COLO829 (cell line): ENCODE results near the gene MEF2C.

Experiments
- DNase-seq: peaks from one replicate; pipeline ENCODE4 v3.0.0; 2012; ENCODE audit warnings: low spot score

The MEF2C gene

DNA sequence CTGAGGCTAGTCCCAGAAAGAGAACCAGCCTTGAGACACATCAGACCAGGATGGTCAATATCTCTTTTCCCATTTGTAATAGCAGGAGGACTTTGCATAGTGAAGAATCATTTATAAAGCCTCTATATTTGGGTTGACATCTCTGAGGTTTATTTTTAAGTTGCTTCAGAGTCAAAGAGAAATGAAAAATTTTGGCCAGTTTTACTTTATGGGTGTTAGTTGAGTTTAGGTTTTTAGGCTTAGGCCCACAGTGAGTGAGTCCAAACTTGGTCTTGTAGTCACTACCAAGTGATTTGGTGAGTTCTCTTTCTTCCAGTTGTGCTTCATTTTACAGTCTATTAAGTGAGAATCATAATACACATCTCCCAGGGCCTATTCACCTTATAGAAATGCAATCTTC is 5.3 kb upstream of the MEF2C start:
- no peak for DNase-seq

DNA sequence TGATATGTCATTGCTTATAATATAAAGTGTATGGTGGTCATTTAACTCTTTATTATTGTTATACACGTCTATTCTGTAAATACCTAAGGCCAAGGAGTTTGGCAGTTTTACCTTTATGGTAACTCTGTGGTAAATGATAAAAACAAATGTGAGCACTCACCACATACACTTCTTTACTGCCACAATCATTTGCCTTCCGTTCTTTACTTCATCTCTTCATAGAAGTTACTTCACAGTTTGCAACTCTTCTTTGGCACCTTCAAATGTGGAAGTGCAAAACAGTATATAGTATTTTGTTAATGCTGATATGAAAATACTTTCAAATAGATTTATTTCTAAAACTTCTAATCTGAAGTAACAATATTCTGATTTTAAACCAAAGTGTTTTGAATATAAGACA is 4.4 kb upstream of the MEF2C start:
- DNase-seq = no peak

DNA sequence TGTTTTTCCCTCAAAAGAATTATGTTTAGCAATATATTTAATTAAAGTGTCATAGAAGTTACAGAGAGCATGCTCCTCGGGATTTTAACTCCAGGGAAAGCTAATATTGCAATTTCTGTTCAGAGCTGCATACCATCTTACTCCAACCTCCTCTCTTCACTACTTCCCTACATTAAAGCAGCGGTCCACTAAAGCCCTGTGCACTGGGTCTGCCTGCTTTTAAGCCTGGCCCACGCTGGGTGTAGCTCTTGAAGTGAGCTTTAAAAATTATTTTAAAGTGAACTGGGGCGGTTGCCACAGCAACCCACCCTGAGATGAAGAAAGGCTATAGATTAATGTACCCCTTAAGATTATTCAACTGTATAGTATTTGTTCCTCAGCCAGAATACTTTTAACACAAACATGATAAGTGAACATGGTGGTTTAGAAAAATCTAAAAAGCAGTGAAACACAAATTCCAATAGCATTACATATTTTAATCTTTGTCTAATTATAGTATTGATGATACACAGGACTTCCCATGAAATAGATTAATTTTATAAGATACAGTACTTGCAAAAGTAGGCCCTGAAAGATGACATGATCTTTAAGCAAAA is 3.9 kb upstream of the MEF2C start:
- DNase-seq = no peak

DNA sequence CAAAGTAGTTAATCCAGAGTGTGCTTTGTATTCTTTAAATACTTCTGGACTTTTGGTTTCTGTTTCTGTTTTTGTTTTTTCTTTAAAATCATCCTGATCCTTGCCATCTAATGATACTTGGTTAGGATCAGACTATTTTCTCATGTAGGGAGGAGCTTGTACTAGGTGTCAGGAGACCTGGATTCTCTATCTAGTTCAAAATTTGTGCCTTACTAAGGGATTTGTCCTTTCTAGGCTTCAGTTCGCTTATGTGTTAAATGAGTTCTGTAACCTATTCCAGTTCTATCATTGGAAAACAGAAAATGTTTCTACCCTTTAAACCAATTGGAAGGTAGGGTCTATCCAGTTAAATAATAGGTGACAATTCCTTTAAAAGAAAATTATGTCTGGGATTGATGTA is 3.3 kb upstream of the MEF2C start:
- DNase-seq = no peak

DNA sequence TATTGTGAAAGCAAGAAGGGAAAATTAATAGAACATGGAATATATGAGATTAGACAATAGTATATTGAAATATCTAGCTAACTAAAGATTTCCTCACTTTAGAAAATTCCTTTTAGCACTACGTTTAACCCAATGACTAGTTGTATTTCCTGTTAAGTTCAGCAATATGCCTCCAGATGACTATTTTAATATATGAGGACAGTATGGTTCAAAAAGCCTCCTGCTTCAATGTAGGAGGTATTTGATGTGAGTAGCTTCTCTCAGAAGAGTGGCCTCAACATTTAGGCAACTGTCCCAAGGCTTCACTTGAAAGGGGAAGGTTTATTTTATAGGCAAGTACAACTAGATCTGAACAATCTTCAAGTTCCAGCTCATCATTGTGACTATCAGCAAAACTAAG is 2.0 kb upstream of the MEF2C start:
- DNase-seq = no peak

DNA sequence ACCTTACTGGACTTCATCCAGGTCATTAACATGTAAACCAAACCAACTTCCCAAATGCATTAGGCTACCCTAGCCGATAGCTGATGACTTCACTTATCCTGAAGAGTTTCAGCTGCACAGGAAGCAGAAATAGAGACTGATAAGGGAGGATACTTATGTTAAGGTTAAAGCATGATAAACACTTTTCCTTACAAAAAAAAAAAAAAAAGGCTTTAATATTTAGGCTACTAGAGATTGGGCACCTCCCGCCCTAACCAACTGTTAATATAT is 1.6 kb upstream of the MEF2C start:
- no peak for DNase-seq

DNA sequence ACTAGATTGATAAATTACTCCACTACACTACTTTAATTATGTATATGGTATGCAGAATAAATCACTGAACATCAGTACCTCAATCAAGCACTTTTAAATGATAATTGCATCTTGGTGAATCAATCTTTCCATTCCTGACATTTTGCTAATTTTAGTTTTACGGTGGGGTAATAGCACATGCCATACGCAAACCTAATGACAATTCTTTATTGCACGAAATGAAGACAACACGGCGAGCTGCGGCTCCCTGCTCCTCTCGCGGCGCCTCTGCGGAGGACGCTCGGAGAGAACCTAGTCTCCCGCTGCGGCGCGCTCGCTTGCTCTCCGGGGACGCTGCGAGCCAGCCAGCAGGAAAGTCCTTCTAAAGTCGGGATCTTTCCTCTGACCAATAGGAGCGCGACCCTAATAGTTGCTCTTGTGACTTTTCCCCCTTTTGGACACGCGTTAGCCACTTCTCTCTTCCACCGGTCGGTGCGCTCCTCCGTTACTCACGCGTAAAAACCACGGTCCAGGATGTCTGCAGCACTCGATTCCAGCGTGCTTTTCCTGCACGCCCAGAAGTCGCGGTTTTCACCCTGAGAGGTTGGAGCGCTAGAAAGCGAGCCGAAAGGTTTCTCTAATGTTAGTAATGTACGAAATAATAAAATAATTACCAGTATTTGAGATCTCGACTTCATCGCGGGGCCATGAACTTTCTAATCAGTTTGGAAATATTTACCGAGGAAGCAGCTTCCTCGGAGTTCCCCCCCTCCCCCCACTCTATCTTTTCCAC is 1.0 kb upstream of the MEF2C start:
- peak; percentile 23 for DNase-seq

DNA sequence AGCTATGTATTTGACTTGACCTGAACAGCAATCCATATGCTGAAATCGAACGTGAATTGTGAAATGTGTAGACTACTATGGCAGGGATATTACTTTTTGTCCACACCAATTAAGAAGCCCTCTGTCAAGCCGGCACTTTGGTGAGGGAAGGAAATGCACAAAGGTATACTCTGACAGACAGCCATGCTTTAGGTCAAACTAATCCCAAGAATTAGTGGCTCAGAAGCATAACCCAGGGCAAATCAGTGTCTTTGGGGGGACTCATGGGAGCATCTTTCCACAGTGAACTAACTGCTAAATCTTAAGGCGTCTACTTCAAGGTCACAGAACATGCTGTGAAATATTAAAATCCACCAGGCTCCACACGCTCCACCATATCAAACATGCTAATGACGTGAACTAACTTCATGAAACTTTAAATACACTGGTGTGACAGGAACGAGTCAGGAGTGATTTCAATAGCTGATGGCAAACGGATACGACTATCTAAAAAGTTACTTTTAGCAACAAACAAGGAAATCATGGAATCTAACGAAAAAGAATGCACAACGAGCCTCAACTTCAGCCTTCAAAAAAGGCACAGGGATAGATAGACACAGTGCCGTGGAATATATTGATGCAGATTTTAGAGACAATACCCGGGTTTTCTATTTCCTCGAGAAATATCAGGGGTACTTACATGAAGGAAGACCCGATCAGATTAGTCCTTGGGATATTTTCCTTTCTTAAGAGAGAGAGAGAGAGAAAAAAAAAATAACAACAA is 527 bp downstream of the MEF2C start:
- no peak for DNase-seq

DNA sequence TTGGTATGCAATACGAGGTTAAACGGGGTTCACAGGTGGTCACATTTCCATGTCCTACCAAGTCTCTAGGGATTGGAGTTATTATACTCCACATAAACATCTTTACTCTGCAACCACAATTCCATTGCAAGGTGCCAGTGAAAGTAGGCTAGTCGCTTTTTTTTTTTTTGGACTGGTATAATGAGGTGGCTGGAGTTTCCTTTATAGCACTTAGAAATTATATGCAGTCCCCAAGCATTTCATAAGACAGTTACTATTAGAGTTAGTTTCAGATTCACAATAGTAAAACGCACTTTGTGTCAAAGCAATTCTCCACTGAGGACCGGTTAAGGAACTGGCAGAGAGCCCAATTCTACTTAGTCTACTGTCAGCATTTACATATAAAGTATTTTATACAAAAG is 1.4 kb downstream of the MEF2C start:
- DNase-seq = no peak

DNA sequence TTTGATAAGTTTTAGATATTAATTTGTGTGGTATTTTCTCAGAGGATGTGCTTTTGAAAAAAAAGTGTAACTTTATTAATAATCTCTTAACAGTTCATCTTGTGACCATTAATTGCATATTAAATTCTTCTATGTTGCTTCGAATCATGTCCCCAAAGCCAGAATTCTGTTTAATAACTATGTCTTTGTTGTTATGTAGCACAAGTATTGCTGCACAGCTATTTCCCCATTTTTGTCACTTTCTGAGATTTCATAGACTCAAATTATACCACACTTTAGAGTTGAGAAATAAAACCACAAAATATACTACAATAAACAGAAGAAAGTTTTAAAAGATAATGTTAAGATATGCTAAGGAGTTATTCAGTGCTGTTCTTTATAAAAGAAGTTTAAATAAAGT is 2.8 kb downstream of the MEF2C start:
- DNase-seq = no peak

DNA sequence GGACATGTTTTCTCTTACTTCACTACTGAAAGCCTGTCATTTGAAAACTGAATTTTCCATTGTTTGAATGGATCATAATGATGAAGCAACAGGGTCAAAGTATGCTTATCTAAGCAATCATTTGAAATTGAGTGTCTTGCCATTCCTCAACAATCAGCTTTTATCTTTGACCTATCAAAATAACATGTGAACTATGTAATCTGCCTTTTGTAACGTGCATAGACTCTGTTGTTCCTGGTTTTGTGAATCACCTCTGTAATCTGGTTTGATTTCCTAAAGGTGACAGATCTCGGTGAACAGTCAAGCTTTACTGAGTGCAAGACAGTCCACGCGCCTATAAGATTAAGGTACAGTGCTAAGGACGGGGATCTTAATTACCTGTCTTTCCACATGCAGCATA is 3.3 kb downstream of the MEF2C start:
- DNase-seq = no peak

DNA sequence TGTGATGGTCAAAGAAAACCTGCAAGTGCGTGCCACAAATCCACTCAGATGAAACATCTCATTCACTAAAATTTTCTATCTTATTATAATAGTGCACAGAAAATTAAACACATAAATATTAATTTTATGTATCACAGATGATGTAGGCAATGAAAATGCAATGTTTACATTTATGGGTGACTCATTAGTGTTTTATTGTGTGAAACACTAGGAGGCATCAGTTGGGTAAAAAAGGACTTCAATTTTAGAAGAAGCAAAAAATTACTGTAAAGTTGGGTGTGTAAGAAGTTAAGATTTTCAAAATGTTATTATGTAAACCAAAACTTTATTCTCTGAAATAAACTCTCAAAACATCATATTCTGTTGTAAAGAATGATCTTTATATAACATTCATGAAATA is 4.0 kb downstream of the MEF2C start:
- DNase-seq = no peak

DNA sequence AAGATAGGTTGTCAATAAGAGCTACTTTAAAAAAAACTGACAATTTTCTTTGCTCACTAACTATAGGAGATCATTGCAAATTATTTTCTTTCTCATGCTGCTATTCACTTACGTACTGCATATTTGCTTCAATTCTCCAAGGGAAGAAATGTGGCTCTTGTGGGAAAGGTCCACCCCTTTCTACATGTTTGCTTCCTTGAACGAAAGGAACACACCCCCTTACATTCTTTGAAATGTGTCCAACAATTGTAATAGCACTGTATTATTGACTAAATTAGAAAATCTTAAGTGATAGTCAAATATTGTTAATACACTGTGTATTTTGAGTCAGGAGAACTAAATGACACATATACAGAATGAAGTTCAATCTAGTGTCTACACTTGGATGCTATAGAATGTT is 5.2 kb downstream of the MEF2C start:
- DNase-seq = no peak

DNA sequence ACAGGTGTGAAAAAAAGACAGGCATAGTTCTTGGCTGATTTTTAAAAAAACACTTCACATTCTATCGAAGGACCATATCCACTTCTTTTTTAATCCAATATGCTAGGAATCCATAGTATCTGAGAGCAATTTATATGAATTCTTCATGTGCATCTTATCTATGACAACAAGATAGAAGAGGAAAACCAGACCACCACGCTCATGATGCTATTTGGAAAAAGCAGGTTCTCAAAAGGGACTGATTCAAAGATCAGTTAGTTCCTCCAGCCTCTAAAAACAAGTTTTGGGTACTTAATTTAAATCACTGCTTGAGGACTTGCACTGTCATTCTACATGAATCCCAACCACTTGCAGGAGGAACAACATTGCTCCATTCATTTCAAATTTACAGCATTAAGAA is 6.3 kb downstream of the MEF2C start:
- no peak for DNase-seq

DNA sequence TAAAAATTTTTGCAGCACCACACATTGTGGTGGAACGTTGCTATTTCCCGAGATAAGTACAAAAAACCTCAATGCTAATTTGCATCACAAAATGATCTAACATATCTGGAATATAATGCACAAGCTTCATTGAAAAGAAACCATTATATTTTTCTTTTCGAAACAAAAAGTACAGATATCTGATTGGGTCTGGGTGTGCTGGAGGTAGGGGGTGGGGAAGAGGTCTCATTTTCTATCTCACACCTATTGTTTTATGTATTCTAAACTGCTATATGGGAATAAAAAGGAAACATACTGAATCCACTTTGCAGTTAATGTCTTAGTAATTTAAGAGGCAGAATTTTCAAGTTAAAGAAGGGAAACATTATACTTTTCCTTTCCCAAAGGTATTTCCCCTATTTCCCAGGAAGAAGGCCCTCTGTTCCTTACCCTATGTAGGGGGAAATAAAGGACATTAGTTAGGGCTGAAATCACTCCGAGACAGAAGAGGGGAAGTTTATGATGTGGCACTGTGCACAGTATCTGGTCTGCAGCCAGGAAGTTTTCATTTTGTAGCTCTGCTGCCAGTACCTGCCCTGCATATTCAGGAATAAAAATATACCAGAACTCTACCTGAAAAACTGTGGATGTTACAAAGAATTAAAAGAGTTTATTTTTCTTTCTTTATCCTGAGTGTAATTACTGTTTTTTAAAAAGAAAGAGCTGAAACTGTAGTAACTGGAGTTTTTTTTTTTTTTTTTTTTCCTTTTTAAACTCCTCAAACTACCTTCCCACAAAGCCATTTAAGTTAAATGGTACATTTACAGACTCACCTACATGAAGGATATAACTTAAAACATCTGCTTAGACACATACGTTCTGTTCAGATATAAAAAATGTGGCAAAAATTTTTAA is 7.4 kb downstream of the MEF2C start:
- no peak for DNase-seq

DNA sequence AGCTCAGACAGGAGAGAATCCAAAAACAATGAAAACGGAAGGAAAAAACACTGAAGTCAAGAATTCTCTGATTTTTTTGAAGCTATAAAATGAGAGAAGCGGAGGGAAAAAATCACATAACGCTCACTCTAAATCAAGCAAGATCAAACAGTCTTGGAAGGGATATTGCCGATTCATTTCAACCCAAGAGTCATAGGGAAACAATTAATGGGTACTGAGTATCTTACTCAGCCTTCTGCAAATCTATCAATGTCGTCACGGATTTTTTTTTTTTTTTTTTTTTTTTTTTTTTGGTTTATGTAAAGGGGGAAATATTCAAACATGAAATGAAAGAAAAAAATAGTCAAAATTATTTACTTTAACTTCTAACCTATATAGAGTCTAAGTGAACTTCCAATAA is 9.5 kb downstream of the MEF2C start:
- no peak for DNase-seq

DNA sequence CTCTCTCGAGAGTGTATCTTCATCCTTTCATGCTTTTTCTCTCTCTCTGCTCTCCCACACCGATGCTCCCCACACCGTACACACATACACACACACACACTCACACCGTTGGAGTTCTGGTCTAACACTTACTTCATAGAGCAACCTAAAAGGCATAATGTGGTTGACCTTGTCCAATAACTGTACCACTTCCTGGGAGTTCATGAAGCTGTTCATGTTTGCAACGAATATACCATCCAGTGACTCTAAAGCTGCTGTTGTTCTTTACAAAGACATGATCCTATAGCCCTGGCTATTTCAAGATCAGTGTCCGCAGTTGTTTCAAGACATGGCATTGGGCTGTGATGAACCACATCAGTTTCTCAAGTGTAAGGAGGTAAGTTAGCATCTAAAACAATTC is 10.0 kb downstream of the MEF2C start:
- no peak for DNase-seq

DNA sequence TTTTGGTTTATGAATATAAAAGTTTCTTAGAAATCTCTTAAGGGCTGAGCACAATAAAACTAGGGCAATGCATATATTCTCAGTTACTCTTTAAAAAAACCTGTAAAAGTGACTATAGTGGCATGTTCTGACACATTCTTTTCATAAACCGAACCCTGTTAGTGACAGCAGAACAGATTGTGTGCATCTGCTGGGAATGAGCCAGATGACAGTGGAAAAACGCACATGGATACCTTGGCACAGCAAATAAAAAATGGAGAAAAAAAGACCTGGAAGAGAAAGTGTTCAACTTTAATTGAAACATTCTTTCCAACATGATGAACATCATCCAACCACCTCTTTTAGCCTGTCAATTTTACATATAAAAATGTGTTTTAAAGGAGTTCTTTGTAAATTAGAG is 12.7 kb downstream of the MEF2C start:
- DNase-seq = no peak

DNA sequence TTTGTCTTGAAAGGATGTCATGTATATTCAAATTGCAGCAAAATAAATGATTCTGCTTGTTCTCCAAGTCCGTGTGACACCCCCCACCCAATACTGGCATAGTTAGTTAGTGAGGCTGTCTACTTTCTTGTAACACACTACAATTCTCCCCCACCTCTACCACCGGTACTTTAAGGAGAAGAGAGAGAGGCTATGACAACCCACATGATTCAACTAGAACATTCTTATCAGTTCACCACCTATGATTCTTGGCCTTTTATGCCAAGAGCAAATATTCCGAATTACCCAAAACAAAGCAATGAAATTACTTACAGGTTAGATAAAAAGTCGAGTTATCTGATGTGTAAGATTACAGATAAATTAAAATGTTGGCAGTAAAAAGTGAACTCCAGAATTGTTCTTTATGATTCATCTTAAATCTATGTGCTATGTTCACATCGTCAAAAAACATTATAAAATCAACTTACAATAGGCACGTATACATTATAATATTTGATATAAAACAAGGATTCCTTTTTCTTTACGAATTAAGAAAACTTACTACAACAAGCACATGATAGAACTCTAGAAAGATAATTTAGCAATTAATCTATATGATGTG is 14.4 kb downstream of the MEF2C start:
- no peak for DNase-seq

DNA sequence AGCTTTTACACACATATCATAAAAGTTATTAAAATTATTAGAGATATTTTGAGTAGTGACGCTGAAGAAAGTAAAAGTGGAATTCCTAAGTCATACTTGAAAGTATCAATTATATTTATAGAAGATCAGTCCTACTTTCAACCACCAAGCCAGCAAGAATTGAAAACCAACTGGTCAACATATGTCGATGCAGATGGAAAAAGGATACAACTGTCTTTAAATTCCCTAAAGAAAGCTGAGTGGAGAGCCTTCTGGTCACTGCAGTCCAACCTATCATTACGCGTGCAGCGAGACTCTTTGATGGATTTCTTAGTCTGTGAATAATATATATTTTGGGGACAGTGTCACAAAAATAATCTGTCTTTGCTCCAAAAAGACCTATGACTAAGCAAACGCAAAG is 15.3 kb downstream of the MEF2C start:
- DNase-seq = no peak

DNA sequence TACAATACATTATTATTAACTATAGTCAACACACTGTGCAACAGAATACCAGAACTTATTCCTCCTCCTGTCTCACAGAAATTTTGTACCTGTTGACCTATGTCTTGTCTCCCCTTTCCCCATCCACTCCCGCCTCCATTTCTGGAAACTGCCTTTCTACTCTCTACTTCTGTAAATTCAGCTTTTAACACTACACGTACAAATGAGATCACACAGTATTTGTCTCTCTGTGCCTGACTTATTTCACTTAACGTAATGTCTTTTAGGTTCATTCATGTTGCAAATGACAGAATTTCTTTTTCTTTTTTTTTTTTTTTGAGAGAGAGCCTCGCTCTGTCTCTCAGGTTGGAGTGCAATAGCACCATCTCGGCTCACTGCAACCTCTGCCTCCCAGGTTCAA is 19.5 kb downstream of the MEF2C start:
- no peak for DNase-seq

DNA sequence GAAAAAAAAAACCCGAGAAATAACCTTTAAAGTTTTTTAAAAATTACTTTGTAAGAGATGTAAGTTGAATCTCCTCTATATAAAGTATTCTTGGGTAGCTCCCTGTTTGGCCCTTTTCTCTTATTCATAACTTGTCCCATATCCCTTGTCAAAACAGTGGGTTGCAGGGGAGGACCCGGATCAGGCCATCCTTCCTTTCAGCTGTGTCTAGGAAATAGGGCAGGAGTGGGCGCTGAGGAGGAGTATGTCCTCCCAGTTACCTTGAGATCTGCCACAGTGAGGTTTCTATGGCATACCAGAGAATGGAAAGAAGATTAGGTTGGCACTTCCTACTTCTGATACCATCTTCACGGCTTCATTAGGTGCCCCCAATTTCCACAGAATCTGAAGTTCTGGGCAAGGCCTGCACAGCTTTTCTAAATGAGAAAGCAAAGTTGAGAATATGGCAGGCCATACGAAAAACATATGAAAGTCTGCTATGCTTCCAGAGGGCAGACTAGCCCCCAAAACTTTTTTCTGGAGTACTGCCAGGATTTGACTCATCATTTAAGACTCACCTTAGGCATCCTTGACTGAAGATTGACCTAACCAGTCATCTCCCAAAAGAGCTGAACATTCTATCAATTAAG is 20.3 kb downstream of the MEF2C start:
- no peak for DNase-seq
